ENCODE results near the gene COX17. TPM values are rescaled to one million over a fixed set of nuclear protein-coding genes. Genes with fewer than 3 reads are reported as not detected.

Gene COX17
- total and polyA plus RNA-seq, 12 donors: 38.3 to 555 (median 104) TPM

DNA sequence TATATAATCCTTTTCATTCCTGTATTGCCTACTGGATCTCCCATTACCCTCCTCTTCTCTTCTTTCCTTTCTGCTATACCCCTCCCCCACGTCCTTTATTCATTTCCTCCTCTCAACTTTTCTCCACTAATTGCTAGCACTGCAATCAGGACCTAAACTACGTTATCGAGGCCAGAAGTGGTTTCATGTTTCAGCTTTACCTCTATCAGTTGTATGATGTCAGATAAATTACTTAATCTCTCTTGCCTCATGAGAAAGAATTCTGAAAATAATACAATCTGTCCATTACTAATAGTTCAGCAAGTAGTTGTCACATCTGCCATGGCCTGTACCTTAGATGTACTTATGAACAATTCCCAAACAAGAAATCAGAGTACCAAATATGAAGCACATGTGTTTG, 27.4 kb downstream of the COX17 start:
- no peaks in the 10 kb centered on the region for H3K36me3 ChIP-seq (replicated peaks in 1 of 2)
- no peak overlapping the region for H3K27ac ChIP-seq
- no peak overlapping the region for H3K4me3 ChIP-seq
- no peak for DNase-seq
- peaks cover 7 to 9% of the 10 kb centered on the region in 2 donors for H3K4me1 ChIP-seq (replicated peaks in 1 of 2)
- no peaks in the 10 kb centered on the region for H3K9me3 ChIP-seq (replicated peaks in 1 of 3)
- WGBS, 4 donors: 55 to 80% (median 74%) methylated on average over 3 of the region's 3 CpGs
- TF ChIP-seq CTCF (IDR thresholded peaks at IDR 0.05) (no peak), POLR2A (IDR thresholded peaks at IDR 0.05) (no peak)
- H3K27me3 ChIP-seq: no peaks in the 10 kb centered on the region
- intact Hi-C loops (cut with DNase I): no loop called here

DNA sequence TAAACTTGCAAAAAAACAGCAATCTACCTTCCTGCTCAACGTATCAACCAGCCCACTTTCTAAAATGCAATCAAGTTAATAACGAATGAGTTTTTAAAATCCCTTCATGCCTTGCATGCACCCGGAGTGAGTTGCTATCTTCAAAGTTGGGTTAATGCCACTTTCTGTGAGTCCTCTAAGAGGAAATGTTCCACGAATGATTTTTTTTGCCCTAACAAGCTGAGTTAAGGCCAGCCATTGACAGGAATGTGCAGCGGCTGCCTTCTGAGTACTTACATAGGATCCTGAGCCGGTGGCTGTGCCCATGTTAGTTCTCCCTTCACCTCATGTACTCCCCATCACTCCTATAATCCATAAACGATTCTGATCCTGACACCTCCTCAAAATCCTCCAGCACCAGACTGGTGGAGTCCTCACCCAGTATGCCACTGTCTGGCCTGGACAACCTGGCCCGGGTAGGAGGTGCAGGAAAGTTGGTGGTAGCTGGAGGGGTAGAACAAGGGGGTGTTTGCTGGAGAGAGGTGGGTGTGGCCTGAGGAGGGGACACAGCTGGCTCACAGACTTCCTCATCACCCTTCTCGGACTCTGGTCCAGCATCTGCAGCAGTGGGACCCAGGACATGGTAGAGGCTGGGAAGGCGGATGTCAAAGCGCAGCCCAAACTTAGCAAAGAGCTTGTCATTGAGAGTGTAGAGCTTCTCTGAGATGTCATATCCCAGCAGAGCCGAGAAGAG, 29.2 kb downstream of the COX17 start:
- intact Hi-C loops (cut with DNase I): no loop called here
- peak overlapping the region in 2 of 5 donors; percentile 57 to 70 for H3K27ac ChIP-seq
- H3K27me3 ChIP-seq: no peaks in the 10 kb centered on the region
- no peak overlapping the region for H3K4me3 ChIP-seq
- DNase-seq: peak in 1 of 7 donors; percentile 1
- no peaks in the 10 kb centered on the region for H3K36me3 ChIP-seq (replicated peaks in 1 of 2)
- 77 to 83% (median 80%) methylated on average over 12 of the region's 12 CpGs for WGBS, 4 donors
- peaks cover 7 to 9% of the 10 kb centered on the region in 2 donors for H3K4me1 ChIP-seq (replicated peaks in 1 of 2)
- H3K9me3 ChIP-seq (replicated peaks in 1 of 3): no peaks in the 10 kb centered on the region
- TF ChIP-seq POLR2A (IDR thresholded peaks at IDR 0.05) (no peak), CTCF (IDR thresholded peaks at IDR 0.05) (no peak)

DNA sequence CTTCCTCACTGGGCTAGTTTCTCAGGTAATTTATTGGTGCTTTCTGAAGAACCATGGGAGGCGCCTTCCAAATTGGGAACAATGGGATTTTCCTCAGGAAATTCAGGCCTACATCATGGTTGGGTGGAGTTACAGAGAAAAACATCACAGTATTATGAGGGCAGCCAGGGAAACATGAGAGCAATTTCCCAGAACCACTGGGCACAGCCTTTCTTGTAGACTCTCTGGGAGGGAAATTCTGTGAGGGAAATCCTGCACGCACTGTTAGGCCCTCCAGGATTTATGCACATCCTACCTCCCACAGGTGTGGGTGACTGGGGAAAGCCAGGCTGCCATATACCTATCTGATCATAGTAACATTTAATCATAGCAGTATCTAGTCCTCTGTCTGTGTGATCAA, 30.0 kb downstream of the COX17 start:
- DNase-seq: no peak
- Histone ChIP-seq H3K9me3 (replicated peaks in 1 of 3) (no peaks in the 10 kb centered on the region), H3K27me3 (no peaks in the 10 kb centered on the region), H3K36me3 (replicated peaks in 1 of 2) (no peaks in the 10 kb centered on the region), H3K4me3 (no peak overlapping the region), H3K4me1 (replicated peaks in 1 of 2) (peaks cover 1 to 5% of the 10 kb centered on the region in 2 donors), H3K27ac (peak overlapping the region in 2 of 5 donors; percentile 57 to 70)
- no peak for TF ChIP-seq CTCF (IDR thresholded peaks at IDR 0.05)
- 76 to 88% (median 85%) methylated on average over 2 of the region's 2 CpGs for WGBS, 4 donors
- intact Hi-C loops (cut with DNase I): no loop called here

- no peak overlapping the region for H3K4me3 ChIP-seq
Observed at GRCh38 chr3:119645813-119646212, 31.4 kb downstream of the COX17 start.

More at GRCh38 chr3:119645813-119646212, 31.4 kb downstream of the COX17 start:
- H3K4me1 ChIP-seq (replicated peaks in 1 of 2): no peaks in the 10 kb centered on the region
- no peaks in the 10 kb centered on the region for H3K36me3 ChIP-seq (replicated peaks in 1 of 2)
- TF ChIP-seq CTCF (IDR thresholded peaks at IDR 0.05): no peak
- TF ChIP-seq POLR2A (IDR thresholded peaks at IDR 0.05): no peak
- H3K27ac ChIP-seq: no peak overlapping the region
- WGBS, 4 donors: 97 to 100% (median 100%) methylated on average over 1 of the region's 1 CpG
- intact Hi-C loops (cut with DNase I): no loop called here
- DNase-seq: no peak
- H3K9me3 ChIP-seq (replicated peaks in 1 of 3): no peaks in the 10 kb centered on the region
- no peaks in the 10 kb centered on the region for H3K27me3 ChIP-seq

Measured in adrenal gland (tissue), 12 donors.